Upper lobe of right lung (tissue), 1 donor: ENCODE results near the gene FAM163A. TPM values are rescaled to one million over a fixed set of nuclear protein-coding genes. Genes with fewer than 3 reads are reported as not detected.

Source experiments
- ATAC-seq: fragments of 200-7000 bp; cut with Tn5 transposase; one replicate; pipeline ENCODE4 v1.9.1; 2020; ENCODE audit warnings: mild to moderate bottlenecking, moderate library complexity
- DNase-seq: peaks from one replicate; pipeline ENCODE4 v3.0.0-alpha.2; 2020
- H3K27ac ChIP-seq: fragments of 200-600 bp; one replicate; pipeline ENCODE4 v1.8.0; 2022
- H3K27me3 ChIP-seq: fragments of 200-600 bp; one replicate; pipeline ENCODE4 v1.8.0; 2022; ENCODE audit warnings: mild to moderate bottlenecking
- H3K36me3 ChIP-seq: fragments of 200-600 bp; one replicate; pipeline ENCODE4 v1.8.0; 2022
- H3K4me1 ChIP-seq: fragments of 200-600 bp; one replicate; pipeline ENCODE4 v1.8.0; 2022
- H3K4me3 ChIP-seq: fragments of 200-600 bp; one replicate; pipeline ENCODE4 v1.8.0; 2022; ENCODE audit warnings: mild to moderate bottlenecking
- H3K9me3 ChIP-seq: fragments of 200-600 bp; one replicate; pipeline ENCODE4 v1.8.0; 2022
- intact Hi-C: fragments of 100-400 bp; cut with DNase I; formaldehyde crosslinking; loops from one replicate; pipeline ENCODE4 v1.11.0; 2022
- total RNA-seq: library from RNA; stranded (reverse); fragmentation: NEBNext Ultra II Directional; extraction: Animal tissue kit (Norgen Biotek cat#: 25700); gene quantifications from one replicate; pipeline ENCODE4 v1.2.1, GENCODE V29; 2021
- TF ChIP-seq, protein P1 (sequence below): fragments of 200-600 bp; IDR thresholded peaks from one replicate; pipeline ENCODE4 v1.8.0; 2022; ENCODE audit warnings: antibody characterized with exemption
- donor health status: DM: no; HTN: yes; CAD: no; lungs with severe emphysema.

FAM163A gene
- total RNA-seq, 1 donor from 2014 or later: not detected

DNA sequence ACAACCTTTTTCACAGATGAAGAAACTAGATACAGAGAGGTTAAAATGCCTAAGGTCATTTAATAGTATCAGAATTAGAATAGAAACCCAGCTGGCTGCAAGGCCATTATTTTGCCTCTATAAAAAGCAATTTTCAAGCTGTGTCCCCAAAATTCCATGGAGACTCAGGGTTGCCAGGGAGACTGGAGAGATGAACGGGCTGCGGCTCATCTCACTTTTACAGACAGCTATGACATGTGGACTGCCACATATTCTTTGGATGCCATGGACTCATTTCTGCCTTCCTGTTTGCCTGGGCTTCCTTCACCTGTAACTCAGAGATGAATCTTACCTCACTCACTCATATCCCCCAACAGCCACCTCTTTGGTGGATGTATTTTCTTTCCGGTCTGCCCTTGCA lies 117.6 kb downstream of the FAM163A start:
- no peak for DNase-seq
- Histone ChIP-seq H3K36me3 (peaks cover 77% of the 10 kb centered on the region), H3K4me3 (no peak overlapping the region), H3K9me3 (no peaks in the 10 kb centered on the region), H3K27me3 (no peaks in the 10 kb centered on the region), H3K27ac (no peak overlapping the region), H3K4me1 (no peaks in the 10 kb centered on the region)
- TF ChIP-seq, protein P1, sequence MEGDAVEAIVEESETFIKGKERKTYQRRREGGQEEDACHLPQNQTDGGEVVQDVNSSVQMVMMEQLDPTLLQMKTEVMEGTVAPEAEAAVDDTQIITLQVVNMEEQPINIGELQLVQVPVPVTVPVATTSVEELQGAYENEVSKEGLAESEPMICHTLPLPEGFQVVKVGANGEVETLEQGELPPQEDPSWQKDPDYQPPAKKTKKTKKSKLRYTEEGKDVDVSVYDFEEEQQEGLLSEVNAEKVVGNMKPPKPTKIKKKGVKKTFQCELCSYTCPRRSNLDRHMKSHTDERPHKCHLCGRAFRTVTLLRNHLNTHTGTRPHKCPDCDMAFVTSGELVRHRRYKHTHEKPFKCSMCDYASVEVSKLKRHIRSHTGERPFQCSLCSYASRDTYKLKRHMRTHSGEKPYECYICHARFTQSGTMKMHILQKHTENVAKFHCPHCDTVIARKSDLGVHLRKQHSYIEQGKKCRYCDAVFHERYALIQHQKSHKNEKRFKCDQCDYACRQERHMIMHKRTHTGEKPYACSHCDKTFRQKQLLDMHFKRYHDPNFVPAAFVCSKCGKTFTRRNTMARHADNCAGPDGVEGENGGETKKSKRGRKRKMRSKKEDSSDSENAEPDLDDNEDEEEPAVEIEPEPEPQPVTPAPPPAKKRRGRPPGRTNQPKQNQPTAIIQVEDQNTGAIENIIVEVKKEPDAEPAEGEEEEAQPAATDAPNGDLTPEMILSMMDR: no peak
- intact Hi-C loops: no loop called here
- ATAC-seq: no peak

DNA sequence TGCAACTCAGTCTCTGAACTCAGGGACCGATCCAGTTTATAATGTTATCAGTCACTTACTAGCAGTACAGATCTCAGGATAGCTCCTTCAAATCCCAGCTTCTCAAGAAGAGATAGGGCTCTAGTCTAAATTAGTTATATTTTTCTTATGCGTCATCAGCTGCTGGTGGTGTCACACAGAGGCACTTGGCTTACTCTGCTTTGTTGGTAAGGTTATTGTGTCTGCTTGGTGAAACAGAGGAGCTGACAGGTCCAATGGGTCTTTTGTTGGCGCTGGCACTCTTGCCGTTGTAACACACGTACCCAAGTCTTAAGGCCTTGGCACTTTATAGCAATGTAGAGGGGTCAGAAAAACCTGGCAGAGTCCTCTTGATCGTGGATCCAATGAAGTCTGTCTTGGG lies 122.3 kb downstream of the FAM163A start:
- Histone ChIP-seq H3K27me3 (no peaks in the 10 kb centered on the region), H3K4me1 (peaks cover 3% of the 10 kb centered on the region), H3K4me3 (no peak overlapping the region), H3K36me3 (peaks cover 79% of the 10 kb centered on the region), H3K9me3 (no peaks in the 10 kb centered on the region), H3K27ac (no peak overlapping the region)
- ATAC-seq: no peak
- intact Hi-C loops: no loop called here
- TF ChIP-seq, protein P1: no peak
- DNase-seq: no peak

Other genes with a start within 250 kb of the FAM163A start
- not detected for gene NPHS2, start 167.3 kb upstream of the FAM163A start, total RNA-seq
- gene TDRD5, start 151.5 kb upstream of the FAM163A start, total RNA-seq: 0.17 TPM
- gene TOR1AIP2, start 134.5 kb downstream of the FAM163A start, total RNA-seq: 88.5 TPM
- gene TOR1AIP1, start 139.0 kb downstream of the FAM163A start, total RNA-seq: 68.8 TPM
- gene CEP350, start 211.5 kb downstream of the FAM163A start, total RNA-seq: 51.2 TPM